D721Med (cell line): ENCODE results near the gene AKAP17A.
A peak's percentile ranks its signal among the peaks of the same experiment; 100 is the strongest.

Experiments used
- DNase-seq: peaks from one replicate; pipeline ENCODE4 v3.0.0; 2011; ENCODE audit warnings: low spot score; ENCODE audit not compliant: insufficient read length
- FAIRE-seq: peaks from 2 replicates; lab custom pipeline; 2011; peaks lifted over from hg19 to GRCh38; lab: Jason Lieb, UNC
- CTCF ChIP-seq: IDR thresholded peaks from 2 replicates; pipeline ENCODE4 v1.5.1; 2012; ENCODE audit warnings: mild to moderate bottlenecking, control low read depth; ENCODE audit not compliant: insufficient read depth; ENCODE audit errors: missing control alignments

AKAP17A gene

GRCh38 chrX:1591102-1591862, at the start of gene AKAP17A:
Gene AKAP17A (plus strand): TSS chrX:1591604. CDS start chrX:1593463, 1,859 bp downstream.
- peak; percentile 67 for DNase-seq
- FAIRE-seq = no peak
- TF ChIP-seq CTCF = no peak

- TF ChIP-seq CTCF = no peak
- no peak for FAIRE-seq
- no peak for DNase-seq
Measured at GRCh38 chrX:1542994-1543725, 48.2 kb upstream of the AKAP17A start.

GRCh38 chrX:1545776-1546408, 45.5 kb upstream of the AKAP17A start:
- FAIRE-seq (no peak), DNase-seq (no peak)
- no peak for TF ChIP-seq CTCF

GRCh38 chrX:1546691-1547251, 44.6 kb upstream of the AKAP17A start:
- no peak for DNase-seq
- no peak for FAIRE-seq
- no peak for TF ChIP-seq CTCF

- no peak for TF ChIP-seq CTCF
- DNase-seq (no peak), FAIRE-seq (no peak)
Measured at GRCh38 chrX:1551959-1552546, 39.4 kb upstream of the AKAP17A start.

- DNase-seq (no peak), FAIRE-seq (no peak)
- no peak for TF ChIP-seq CTCF
Measured at GRCh38 chrX:1554469-1555210, 36.8 kb upstream of the AKAP17A start.
